CD14-positive monocyte (primary cell): ENCODE results near the gene NDST3. TPM values are rescaled to one million over a fixed set of nuclear protein-coding genes. Genes with fewer than 3 reads are reported as not detected.

Source experiments
- DNase-seq, 3 donors: peaks; one replicate each; pipeline ENCODE4 v3.0.0-alpha.2; 2011 to 2022
- H2AFZ ChIP-seq: 2 replicates; pipeline ENCODE4 v1.6.0; 2012; ENCODE audit warnings: mild to moderate bottlenecking, low read depth, low read length, inconsistent platforms; ENCODE audit not compliant: insufficient read depth, poor library complexity, severe bottlenecking
- H3K27ac ChIP-seq, 2 donors: 1 replicate in 1 of 2; 2 replicates in 1 of 2; pipeline ENCODE4 v1.5.1; 2012 to 2013; ENCODE audit warnings: low read length in 2 of 2, control low read depth in 1 of 2, inconsistent platforms in 1 of 2, low read depth in 1 of 2, mild to moderate bottlenecking in 1 of 2
- H3K27me3 ChIP-seq, 2 donors: one replicate each; pipeline versions ENCODE4 v1.6.0 to v1.6.1; 2011 to 2013; ENCODE audit warnings: low read length in 2 of 2; ENCODE audit not compliant: control insufficient read depth in 2 of 2, insufficient read depth in 2 of 2
- H3K36me3 ChIP-seq, 2 donors: replicated peaks in 1 of 2; 1 replicate in 1 of 2; 2 replicates in 1 of 2; pipeline versions ENCODE4 v1.5.1 to v1.6.1; 2012 to 2013; ENCODE audit warnings: low read length in 2 of 2, control low read depth in 1 of 2, inconsistent platforms in 1 of 2, mild to moderate bottlenecking in 1 of 2; ENCODE audit not compliant: insufficient read depth in 2 of 2, control insufficient read depth in 1 of 2
- H3K4me1 ChIP-seq, 2 donors: 1 replicate in 1 of 2; 2 replicates in 1 of 2; pipeline versions ENCODE4 v1.5.1 to v1.6.1; 2012 to 2013; ENCODE audit warnings: low read length in 2 of 2, control low read depth in 1 of 2, inconsistent platforms in 1 of 2, mild to moderate bottlenecking in 1 of 2, moderate library complexity in 1 of 2; ENCODE audit not compliant: insufficient read depth in 2 of 2, control insufficient read depth in 1 of 2
- H3K4me2 ChIP-seq: replicated peaks from 2 replicates; pipeline ENCODE3; 2012; ENCODE audit warnings: low read length, moderate library complexity, mild to moderate bottlenecking; ENCODE audit not compliant: poor library complexity, severe bottlenecking; ENCODE audit errors: extremely low read depth
- H3K4me3 ChIP-seq, 3 experiments: fragments of 200-600 bp in 1 of 3; sonication (generic) in 1 of 3; replicated peaks in 1 of 3; 1 replicate in 2 of 3; 2 replicates in 1 of 3; pipeline ENCODE4 v1.5.1; 2011 to 2013; ENCODE audit warnings: low read length in 3 of 3, mild to moderate bottlenecking in 3 of 3, control low read depth in 2 of 3, low read depth in 2 of 3, inconsistent platforms in 1 of 3, moderate library complexity in 1 of 3
- H3K79me2 ChIP-seq: 2 replicates; pipeline ENCODE4 v1.6.0; 2012; ENCODE audit warnings: mild to moderate bottlenecking, control low read depth, inconsistent platforms, low read length, moderate library complexity; ENCODE audit not compliant: insufficient read depth
- H3K9ac ChIP-seq: 2 replicates; pipeline ENCODE4 v1.6.0; 2017; ENCODE audit warnings: low read length, mild to moderate bottlenecking; ENCODE audit not compliant: insufficient read depth, poor library complexity, severe bottlenecking
- H3K9me3 ChIP-seq, 2 donors: replicated peaks in 1 of 2; 1 replicate in 1 of 2; 2 replicates in 1 of 2; pipeline versions ENCODE4 v1.5.1 to v1.6.1; 2012 to 2013; ENCODE audit warnings: low read length in 2 of 2, control low read depth in 1 of 2; ENCODE audit not compliant: control insufficient read depth in 1 of 2, insufficient read depth in 1 of 2
- H4K20me1 ChIP-seq: 2 replicates; pipeline ENCODE4 v1.6.0; 2012; ENCODE audit warnings: mild to moderate bottlenecking, low read length, control low read depth, moderate library complexity; ENCODE audit not compliant: insufficient read depth
- H3K27ac Mint-ChIP-seq, 7 donors: one replicate each; pipeline ENCODE4 v1.8.0; 2020; ENCODE audit warnings: mild to moderate bottlenecking in 7 of 7, mixed read lengths in 7 of 7, moderate library complexity in 6 of 7, inconsistent platforms in 2 of 7
- H3K27me3 Mint-ChIP-seq, 3 donors: one replicate each; pipeline ENCODE4 v1.8.0; 2021 to 2022; ENCODE audit warnings: low read depth in 3 of 3, mild to moderate bottlenecking in 3 of 3, mixed read lengths in 3 of 3, moderate library complexity in 3 of 3, inconsistent platforms in 1 of 3
- H3K36me3 Mint-ChIP-seq, 2 donors: one replicate each; pipeline ENCODE4 v1.8.0; 2020; ENCODE audit warnings: mixed read lengths in 2 of 2, inconsistent platforms in 1 of 2, mild to moderate bottlenecking in 1 of 2
- H3K4me1 Mint-ChIP-seq: one replicate; pipeline ENCODE4 v1.8.0; 2020; ENCODE audit warnings: mild to moderate bottlenecking, mixed read lengths
- H3K4me3 Mint-ChIP-seq, 2 donors: one replicate each; pipeline ENCODE4 v1.8.0; 2020; ENCODE audit warnings: mild to moderate bottlenecking in 2 of 2, mixed read lengths in 2 of 2, moderate library complexity in 1 of 2
- H3K9me3 Mint-ChIP-seq, 7 donors: one replicate each; pipeline ENCODE4 v1.8.0; 2020 to 2022; ENCODE audit warnings: mixed read lengths in 7 of 7, mild to moderate bottlenecking in 6 of 7, moderate library complexity in 6 of 7, inconsistent platforms in 2 of 7
- WGBS: methylation state at CpG from one replicate; pipeline ENCODE4 v1.1.5; 2013; ENCODE audit warnings: missing lambda C conversion rate; ENCODE audit not compliant: insufficient coverage; 5-methylcytosine and 5-hydroxymethylcytosine counted together
- intact Hi-C, 2 donors: fragments of 100-400 bp; cut with micrococcal nuclease; formaldehyde crosslinking; loops; one replicate each; pipeline versions ENCODE4 v1.15.0 to v1.15.1; 2023
- polyA plus RNA-seq, 3 donors: library from polyadenylated mRNA; depleted of rRNA in 1 of 3; unstranded in 2 of 3; stranded (reverse) in 1 of 3; fragments of 300-500 nt in 2 of 3; fragments of >200 nt in 1 of 3; fragmentation: Illumina TruSeq in 2 of 3; gene quantifications; 1 replicate in 2 of 3; 2 replicates in 1 of 3; pipeline ENCODE4 v1.2.3, GENCODE V29; 2012 to 2021
- TF ChIP-seq, protein P1 (sequence below): fragments of 200-600 bp; IDR thresholded peaks from one replicate; pipeline ENCODE4 v1.8.0; 2022; ENCODE audit warnings: antibody characterized with exemption, mild to moderate bottlenecking

Gene NDST3
- polyA plus RNA-seq, 3 donors: not detected

DNA sequence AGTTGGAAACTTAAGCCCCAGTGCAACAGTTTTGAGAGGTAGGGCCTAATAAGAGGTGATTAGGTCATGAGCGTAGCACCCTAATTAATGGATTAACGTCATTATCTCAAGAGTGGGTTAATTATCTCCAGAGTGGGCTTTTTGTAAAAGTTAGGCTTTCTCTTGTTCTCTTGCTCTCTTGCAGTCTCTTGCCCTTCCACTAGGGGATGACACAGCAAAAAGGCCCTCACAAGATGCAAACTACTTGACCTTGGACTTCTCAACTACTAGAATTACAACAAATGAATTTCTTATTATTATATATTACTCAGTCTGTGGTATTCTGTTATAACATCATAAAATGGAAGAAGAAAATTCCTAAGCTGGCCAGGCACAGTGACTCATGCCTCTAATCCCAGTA is 22.1 kb upstream of the NDST3 start:
- no peaks in the 10 kb centered on the region for H4K20me1 ChIP-seq

DNA sequence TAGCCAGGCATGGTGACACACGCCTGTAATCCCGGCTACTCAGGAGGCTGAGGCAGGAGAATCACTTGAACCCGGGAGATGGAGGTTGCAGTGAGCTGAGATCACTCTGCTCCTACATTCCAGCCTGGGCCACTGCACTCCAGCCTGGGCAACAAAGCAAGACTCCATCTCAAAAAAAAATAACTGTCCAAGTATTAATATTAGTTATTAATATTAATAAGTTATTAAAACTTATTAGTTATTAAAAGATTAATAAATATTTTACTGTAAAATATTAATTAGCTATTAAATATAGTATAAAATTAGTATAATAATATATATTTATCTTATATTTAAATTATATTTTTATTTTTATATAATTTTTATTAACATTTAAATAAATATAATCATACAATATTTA is 19.5 kb upstream of the NDST3 start:
- no peak overlapping the region for H3K9ac ChIP-seq
- no peak overlapping the region for H3K27ac ChIP-seq
- H3K9me3 ChIP-seq: no peaks in the 10 kb centered on the region
- Mint-ChIP-seq H3K36me3 (no peaks in the 10 kb centered on the region), H3K4me1 (no peaks in the 10 kb centered on the region), H3K27ac (no peak overlapping the region), H3K9me3 (peaks cover 0 to 10% (median 0%) of the 10 kb centered on the region in 7 donors), H3K4me3 (no peak overlapping the region), H3K27me3 (no peaks in the 10 kb centered on the region)
- H3K4me1 ChIP-seq: no peaks in the 10 kb centered on the region
- no peaks in the 10 kb centered on the region for H3K27me3 ChIP-seq
- no peak overlapping the region for H3K4me2 ChIP-seq
- no peak overlapping the region for H3K4me3 ChIP-seq
- no CpG with 5 or more reads among the region's 3 CpGs for WGBS
- TF ChIP-seq, protein P1, sequence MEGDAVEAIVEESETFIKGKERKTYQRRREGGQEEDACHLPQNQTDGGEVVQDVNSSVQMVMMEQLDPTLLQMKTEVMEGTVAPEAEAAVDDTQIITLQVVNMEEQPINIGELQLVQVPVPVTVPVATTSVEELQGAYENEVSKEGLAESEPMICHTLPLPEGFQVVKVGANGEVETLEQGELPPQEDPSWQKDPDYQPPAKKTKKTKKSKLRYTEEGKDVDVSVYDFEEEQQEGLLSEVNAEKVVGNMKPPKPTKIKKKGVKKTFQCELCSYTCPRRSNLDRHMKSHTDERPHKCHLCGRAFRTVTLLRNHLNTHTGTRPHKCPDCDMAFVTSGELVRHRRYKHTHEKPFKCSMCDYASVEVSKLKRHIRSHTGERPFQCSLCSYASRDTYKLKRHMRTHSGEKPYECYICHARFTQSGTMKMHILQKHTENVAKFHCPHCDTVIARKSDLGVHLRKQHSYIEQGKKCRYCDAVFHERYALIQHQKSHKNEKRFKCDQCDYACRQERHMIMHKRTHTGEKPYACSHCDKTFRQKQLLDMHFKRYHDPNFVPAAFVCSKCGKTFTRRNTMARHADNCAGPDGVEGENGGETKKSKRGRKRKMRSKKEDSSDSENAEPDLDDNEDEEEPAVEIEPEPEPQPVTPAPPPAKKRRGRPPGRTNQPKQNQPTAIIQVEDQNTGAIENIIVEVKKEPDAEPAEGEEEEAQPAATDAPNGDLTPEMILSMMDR: no peak
- intact Hi-C loops: no loop called here
- H2AFZ ChIP-seq: no peak overlapping the region
- no peaks in the 10 kb centered on the region for H3K79me2 ChIP-seq
- no peak for DNase-seq
- H3K36me3 ChIP-seq: no peaks in the 10 kb centered on the region
- no peaks in the 10 kb centered on the region for H4K20me1 ChIP-seq

More for the DNA sequence above, 22.1 kb upstream of the NDST3 start:
- Mint-ChIP-seq H3K27ac (no peak overlapping the region), H3K4me1 (no peaks in the 10 kb centered on the region), H3K4me3 (no peak overlapping the region), H3K27me3 (no peaks in the 10 kb centered on the region), H3K36me3 (no peaks in the 10 kb centered on the region), H3K9me3 (peaks cover 0 to 10% (median 2%) of the 10 kb centered on the region in 7 donors)
- Histone ChIP-seq H3K9ac (no peak overlapping the region), H3K4me3 (no peak overlapping the region), H3K79me2 (no peaks in the 10 kb centered on the region), H3K9me3 (no peaks in the 10 kb centered on the region), H3K36me3 (no peaks in the 10 kb centered on the region), H3K27me3 (no peaks in the 10 kb centered on the region), H3K4me2 (no peak overlapping the region), H3K4me1 (no peaks in the 10 kb centered on the region), H3K27ac (no peak overlapping the region), H2AFZ (no peak overlapping the region)
- intact Hi-C loops: no loop called here
- TF ChIP-seq, protein P1: no peak
- no peak for DNase-seq
- 100% methylated on average over 1 of the region's 2 CpGs for WGBS
